Endothelial cell of umbilical vein (primary cell): ENCODE measurements around the gene NBEAL2.

Source experiments
- GATA2 ChIP-seq: IDR thresholded peaks from 2 replicates; pipeline ENCODE4 v1.7.0; 2011; ENCODE audit warnings: low read depth, mild to moderate bottlenecking, moderate library complexity, mixed read lengths, low read length; ENCODE audit not compliant: insufficient read length, insufficient read depth
- POLR2A ChIP-seq: IDR thresholded peaks from 2 replicates; pipeline ENCODE4 v1.6.1; 2012; ENCODE audit warnings: low read depth, mild to moderate bottlenecking, control low read depth, low read length
- POLR2AphosphoS5 ChIP-seq: IDR thresholded peaks from 2 replicates; pipeline ENCODE4 v1.6.1; 2012; ENCODE audit warnings: low read depth, mild to moderate bottlenecking, control low read depth, low read length, moderate library complexity; ENCODE audit not compliant: insufficient read depth
- TF ChIP-seq, protein P1 (sequence below), 2 donors: IDR thresholded peaks; 1 replicate in 1 of 2; 2 replicates in 1 of 2; pipeline ENCODE4 v1.5.1; 2011; ENCODE audit warnings: low read length in 2 of 2, mild to moderate bottlenecking in 2 of 2, moderate library complexity in 2 of 2, control low read depth in 1 of 2, inconsistent platforms in 1 of 2, low read depth in 1 of 2; ENCODE audit not compliant: insufficient read depth in 1 of 2; ENCODE audit errors: extremely low read depth in 1 of 2

DNA sequence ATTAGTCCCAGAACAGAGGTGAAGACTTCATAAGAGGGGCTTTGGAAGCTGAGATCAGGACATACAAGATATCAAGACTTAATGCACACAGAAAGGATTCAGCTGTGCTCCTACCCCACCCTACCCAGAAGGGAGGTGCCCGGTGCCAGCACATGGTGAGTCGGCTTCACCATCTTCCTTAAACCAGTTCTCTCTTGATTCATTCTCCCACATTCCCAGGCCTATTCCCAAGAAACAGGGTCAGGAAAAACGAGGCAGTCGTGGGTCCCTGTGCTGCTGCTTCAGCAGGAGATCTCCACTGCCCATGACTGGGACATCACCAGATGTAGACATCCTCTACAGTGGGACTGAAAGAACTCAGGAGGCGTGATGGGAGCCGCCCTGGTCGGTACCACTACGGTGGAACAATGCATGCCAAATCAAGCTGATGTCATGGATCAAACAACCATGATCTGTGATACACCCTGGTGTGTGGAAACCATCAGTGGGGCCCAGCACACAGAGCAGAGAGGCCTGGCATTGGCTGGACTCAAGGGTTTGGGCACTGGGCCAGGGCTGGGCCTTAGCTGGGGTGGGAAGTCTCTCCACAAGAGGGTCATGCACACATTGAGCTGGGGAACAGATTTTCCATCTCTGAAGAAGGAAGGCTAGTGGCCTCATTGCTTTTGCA is 44.8 kb upstream of the NBEAL2 start:
- TF ChIP-seq POLR2A (no peak), POLR2AphosphoS5 (no peak), GATA2 (no peak)
- TF ChIP-seq, protein P1, sequence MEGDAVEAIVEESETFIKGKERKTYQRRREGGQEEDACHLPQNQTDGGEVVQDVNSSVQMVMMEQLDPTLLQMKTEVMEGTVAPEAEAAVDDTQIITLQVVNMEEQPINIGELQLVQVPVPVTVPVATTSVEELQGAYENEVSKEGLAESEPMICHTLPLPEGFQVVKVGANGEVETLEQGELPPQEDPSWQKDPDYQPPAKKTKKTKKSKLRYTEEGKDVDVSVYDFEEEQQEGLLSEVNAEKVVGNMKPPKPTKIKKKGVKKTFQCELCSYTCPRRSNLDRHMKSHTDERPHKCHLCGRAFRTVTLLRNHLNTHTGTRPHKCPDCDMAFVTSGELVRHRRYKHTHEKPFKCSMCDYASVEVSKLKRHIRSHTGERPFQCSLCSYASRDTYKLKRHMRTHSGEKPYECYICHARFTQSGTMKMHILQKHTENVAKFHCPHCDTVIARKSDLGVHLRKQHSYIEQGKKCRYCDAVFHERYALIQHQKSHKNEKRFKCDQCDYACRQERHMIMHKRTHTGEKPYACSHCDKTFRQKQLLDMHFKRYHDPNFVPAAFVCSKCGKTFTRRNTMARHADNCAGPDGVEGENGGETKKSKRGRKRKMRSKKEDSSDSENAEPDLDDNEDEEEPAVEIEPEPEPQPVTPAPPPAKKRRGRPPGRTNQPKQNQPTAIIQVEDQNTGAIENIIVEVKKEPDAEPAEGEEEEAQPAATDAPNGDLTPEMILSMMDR (IDR thresholded peaks at IDR 0.05; ENCODE audit: extremely low read depth in 1 of 2, insufficient read depth in 1 of 2, low read depth in 1 of 2, low read length in 2 of 2) = no peak
